Endodermal cell (in vitro differentiated cells): ENCODE results near the gene RANBP10. TPM values are rescaled to one million over a fixed set of nuclear protein-coding genes. Genes with fewer than 3 reads are reported as not detected.

ENCODE experiments used
- DNase-seq: peaks from one replicate; pipeline ENCODE4 v3.0.0-alpha.2; 2017
- H3K27ac ChIP-seq: 2 replicates; pipeline ENCODE4 v1.5.1; 2013; ENCODE audit warnings: mild to moderate bottlenecking, low read depth, low read length, moderate library complexity
- H3K27me3 ChIP-seq: 2 replicates; pipeline ENCODE4 v1.6.1; 2013; ENCODE audit warnings: mild to moderate bottlenecking, low read length, moderate library complexity; ENCODE audit not compliant: insufficient read depth, control insufficient read depth, poor library complexity, severe bottlenecking
- H3K36me3 ChIP-seq: 2 replicates; pipeline ENCODE4 v1.7.0; 2013; ENCODE audit warnings: mild to moderate bottlenecking, low read length, moderate library complexity; ENCODE audit not compliant: control insufficient read depth, insufficient read depth
- H3K4me1 ChIP-seq: one replicate; pipeline ENCODE4 v1.7.0; 2013; ENCODE audit warnings: low read length; ENCODE audit not compliant: control insufficient read depth, insufficient read depth
- H3K4me3 ChIP-seq: 2 replicates; pipeline ENCODE4 v1.5.1; 2013; ENCODE audit warnings: mild to moderate bottlenecking, low read length, moderate library complexity
- H3K9ac ChIP-seq: 2 replicates; pipeline ENCODE4 v1.6.1; 2013; ENCODE audit warnings: mild to moderate bottlenecking, low read length, moderate library complexity; ENCODE audit not compliant: poor library complexity, severe bottlenecking; ENCODE audit errors: extremely low read depth
- H3K9me3 ChIP-seq: 2 replicates; pipeline ENCODE4 v1.6.1; 2013; ENCODE audit warnings: mild to moderate bottlenecking, low read length, moderate library complexity; ENCODE audit not compliant: control insufficient read depth
- H3K27ac Mint-ChIP-seq: 2 replicates; pipeline ENCODE4 v1.8.0; 2020; ENCODE audit warnings: mixed read lengths
- H3K27me3 Mint-ChIP-seq: 2 replicates; pipeline ENCODE4 v1.8.0; 2021; ENCODE audit warnings: mild to moderate bottlenecking, mixed read lengths; ENCODE audit not compliant: insufficient read depth
- H3K36me3 Mint-ChIP-seq: 2 replicates; pipeline ENCODE4 v1.8.0; 2020; ENCODE audit warnings: low read depth, mixed read lengths
- H3K4me1 Mint-ChIP-seq: 2 replicates; pipeline ENCODE4 v1.8.0; 2020; ENCODE audit warnings: mixed read lengths
- H3K4me3 Mint-ChIP-seq: 2 replicates; pipeline ENCODE4 v1.8.0; 2020; ENCODE audit warnings: mild to moderate bottlenecking, moderate library complexity, mixed read lengths
- H3K9me3 Mint-ChIP-seq: 2 replicates; pipeline ENCODE4 v1.8.0; 2020; ENCODE audit warnings: mild to moderate bottlenecking, mixed read lengths
- CTCF ChIP-seq: fragments of 200-600 bp; sonication (generic); conservative IDR thresholded peaks from 2 replicates; pipeline ENCODE4 v1.5.0; 2021; ENCODE audit warnings: antibody characterized with exemption, mild to moderate bottlenecking
- WGBS, 2 experiments: methylation state at CpG; one replicate each; pipeline versions ENCODE4 v1.1.5 to v1.1.7; 2013; ENCODE audit warnings: missing lambda C conversion rate in 2 of 2, mixed read lengths in 1 of 2; ENCODE audit not compliant: insufficient coverage in 1 of 2, insufficient read length in 1 of 2; 5-methylcytosine and 5-hydroxymethylcytosine counted together
- total RNA-seq, 2 donors: library from RNA; stranded (reverse); fragmentation: NEBNext Ultra II Directional in 1 of 2; extraction: Animal tissue kit (Norgen Biotek cat#: 25700) in 1 of 2; gene quantifications; 2 replicates in 1 of 2; 3 replicates in 1 of 2; pipeline ENCODE4 v1.2.1, GENCODE V29; 2021

Gene RANBP10
- total RNA-seq, 2 donors from 2014 or later, result 19.2 to 22.5 TPM

- WGBS, 2 experiments, result 94 to 100% methylated on average over 2 to 4 of the region's 4 CpGs
- no peak overlapping the region for H3K27ac Mint-ChIP-seq
Observed at GRCh38 chr16:67766291-67766690, 40.1 kb downstream of the RANBP10 start.

GRCh38 chr16:67764158-67764667 lies 42.1 kb downstream of the RANBP10 start:
- Mint-ChIP-seq H3K4me3 (no peak overlapping the region), H3K36me3 (peaks cover 14% of the 10 kb centered on the region), H3K9me3 (no peaks in the 10 kb centered on the region), H3K4me1 (no peaks in the 10 kb centered on the region), H3K27ac (no peak overlapping the region), H3K27me3 (no peaks in the 10 kb centered on the region)
- Histone ChIP-seq H3K27me3 (no peaks in the 10 kb centered on the region), H3K36me3 (peaks cover 4% of the 10 kb centered on the region), H3K4me1 (no peaks in the 10 kb centered on the region), H3K9ac (no peak overlapping the region), H3K4me3 (no peak overlapping the region), H3K27ac (no peak overlapping the region), H3K9me3 (no peaks in the 10 kb centered on the region)
- DNase-seq, result no peak
- WGBS, 2 experiments, result 93 to 100% methylated on average over 4 to 7 of the region's 7 CpGs
- no peak for TF ChIP-seq CTCF

More at GRCh38 chr16:67766291-67766690, 40.1 kb downstream of the RANBP10 start:
- no peak overlapping the region for H3K4me3 Mint-ChIP-seq
- Histone ChIP-seq H3K4me1 (no peaks in the 10 kb centered on the region), H3K9ac (no peak overlapping the region), H3K9me3 (no peaks in the 10 kb centered on the region), H3K36me3 (peaks cover 9% of the 10 kb centered on the region), H3K27me3 (no peaks in the 10 kb centered on the region), H3K27ac (no peak overlapping the region), H3K4me3 (no peak overlapping the region)
- peaks cover 21% of the 10 kb centered on the region for H3K36me3 Mint-ChIP-seq
- H3K4me1 Mint-ChIP-seq, result no peaks in the 10 kb centered on the region
- TF ChIP-seq CTCF, result no peak
- H3K9me3 Mint-ChIP-seq, result no peaks in the 10 kb centered on the region
- H3K27me3 Mint-ChIP-seq, result no peaks in the 10 kb centered on the region
- DNase-seq, result no peak

- no peaks in the 10 kb centered on the region for H3K36me3 ChIP-seq
- no peaks in the 10 kb centered on the region for H3K9me3 ChIP-seq
- peak overlapping the region; percentile 8 for H3K27ac Mint-ChIP-seq
- H3K9me3 Mint-ChIP-seq, result no peaks in the 10 kb centered on the region
- H3K27me3 Mint-ChIP-seq, result no peaks in the 10 kb centered on the region
- H3K36me3 Mint-ChIP-seq, result peaks cover 14% of the 10 kb centered on the region
- no peaks in the 10 kb centered on the region for H3K27me3 ChIP-seq
- DNase-seq, result no peak
- H3K4me3 ChIP-seq, result no peak overlapping the region
- TF ChIP-seq CTCF, result no peak
- H3K4me1 Mint-ChIP-seq, result no peaks in the 10 kb centered on the region
- no peak overlapping the region for H3K27ac ChIP-seq
- no peak overlapping the region for H3K4me3 Mint-ChIP-seq
- H3K9ac ChIP-seq, result no peak overlapping the region
- no peaks in the 10 kb centered on the region for H3K4me1 ChIP-seq
- WGBS, 2 experiments, result 94 to 100% methylated on average over 5 of the region's 5 CpGs
Observed at GRCh38 chr16:67763066-67763465, 43.3 kb downstream of the RANBP10 start.
